HG03039 (cell line): Measurements from ENCODE around the gene RPS15A.
A peak's percentile ranks its signal among the peaks of the same experiment; 100 is the strongest.
"Not testable (repeated sequence)": the region's sequence is repeated elsewhere in the genome, so short reads cannot be mapped to it uniquely, and the experiment has no call there.

Source experiments
- ATAC-seq: cut with Tn5 transposase; IDR thresholded peaks from one replicate; pipeline ENCODE4 v1.9.1; 2021; ENCODE audit warnings: mild to moderate bottlenecking, moderate library complexity; ENCODE audit not compliant: unreplicated experiment

The RPS15A gene

GRCh38 chr16:18759598-18760520 lies 30.3 kb downstream of the RPS15A start:
- peak; percentile 58 for ATAC-seq

DNA sequence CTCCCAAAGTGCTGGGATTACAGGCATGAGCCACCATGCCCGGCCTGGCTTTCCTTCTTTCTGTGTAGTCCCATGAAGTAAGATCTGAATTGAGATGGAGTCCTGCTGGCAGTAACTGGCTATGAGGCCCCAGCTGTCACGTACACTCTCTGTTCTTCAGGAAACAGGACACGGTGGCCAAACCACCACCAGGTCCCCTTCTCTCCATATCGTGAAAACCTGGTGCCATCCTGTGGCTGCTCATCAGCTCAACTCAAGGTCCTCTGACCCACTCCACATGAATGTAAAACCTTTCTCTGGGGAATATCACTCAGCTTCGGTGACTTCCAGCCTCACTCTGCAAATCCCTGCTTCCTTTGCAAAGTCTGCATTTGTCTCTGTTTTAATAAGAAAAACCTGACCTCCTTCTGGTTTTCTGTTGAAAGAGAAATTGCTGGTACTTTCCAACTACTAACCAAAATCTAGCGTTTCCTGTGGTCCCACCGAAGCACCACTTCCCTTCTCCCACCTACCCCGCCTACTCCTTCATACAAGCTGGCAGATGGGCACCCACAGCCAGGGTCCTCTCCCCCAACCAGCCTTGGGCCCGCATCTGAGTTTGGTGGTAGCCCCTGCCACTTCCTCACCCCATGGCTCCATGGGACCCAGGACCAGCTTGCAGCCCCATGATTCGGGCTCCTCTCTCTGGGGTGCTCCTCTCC lies 32.0 kb downstream of the RPS15A start:
- not testable (repeated sequence) for ATAC-seq

GRCh38 chr16:18756639-18757038 lies 33.5 kb downstream of the RPS15A start:
- ATAC-seq: not testable (repeated sequence)

DNA sequence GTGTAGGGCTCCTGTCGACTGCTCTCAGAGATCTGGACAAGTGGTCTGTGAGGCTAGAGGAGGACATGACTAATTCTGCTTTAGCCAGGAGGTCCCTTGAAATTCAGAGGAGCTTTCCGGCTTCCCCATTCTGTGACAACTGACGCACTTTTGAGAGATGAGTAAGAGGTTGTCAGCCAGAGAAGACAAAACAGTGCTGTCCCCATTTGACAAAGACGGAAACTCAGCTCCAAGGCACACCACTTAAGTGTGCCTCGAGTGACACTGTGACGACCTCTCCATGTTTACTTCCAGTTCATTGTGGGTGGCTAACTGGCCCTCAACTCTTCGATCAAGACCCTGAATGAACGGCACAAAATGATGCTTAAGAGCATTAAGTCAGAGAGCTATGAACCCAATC lies 47.3 kb downstream of the RPS15A start:
- not testable (repeated sequence) for ATAC-seq

DNA sequence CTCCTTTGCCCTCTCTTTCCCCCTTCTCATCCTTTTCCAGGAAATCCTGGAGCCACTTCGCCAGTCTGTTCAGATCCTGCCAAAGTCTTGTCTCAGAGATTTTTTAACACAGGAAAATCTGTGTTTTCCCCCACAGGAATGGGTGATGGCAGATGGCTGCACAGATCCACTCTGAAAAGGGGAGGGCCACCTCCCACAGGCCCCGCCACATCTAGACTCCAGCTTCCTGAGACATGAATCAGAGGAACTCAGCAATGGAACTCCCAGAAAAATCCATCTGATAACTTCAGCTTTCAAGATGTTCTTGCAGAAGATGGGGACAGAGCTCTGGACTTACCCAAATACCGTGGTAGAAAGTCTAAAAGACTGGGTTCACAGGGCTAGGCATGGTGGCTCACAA lies 50.1 kb downstream of the RPS15A start:
- not testable (repeated sequence) for ATAC-seq

DNA sequence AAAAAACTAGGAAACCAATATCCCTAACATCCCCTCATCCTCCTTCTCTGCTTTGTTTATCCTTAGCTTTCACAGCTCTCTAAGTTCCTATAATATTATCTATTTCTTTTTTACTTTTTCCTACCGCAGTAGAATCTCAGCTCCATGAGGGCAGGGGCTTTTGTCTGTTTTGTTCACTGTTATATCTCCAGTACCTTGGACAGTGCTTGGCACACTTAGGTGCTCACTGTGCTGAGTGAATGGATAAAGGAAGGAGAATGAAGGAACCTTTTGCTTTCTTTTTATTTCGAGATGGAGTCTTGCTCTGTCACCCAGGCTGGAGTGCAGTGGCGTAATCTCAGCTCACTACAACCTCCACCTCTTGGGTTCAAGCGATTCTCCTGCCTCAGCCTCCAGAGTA lies 51.4 kb downstream of the RPS15A start:
- ATAC-seq: not testable (repeated sequence)

DNA sequence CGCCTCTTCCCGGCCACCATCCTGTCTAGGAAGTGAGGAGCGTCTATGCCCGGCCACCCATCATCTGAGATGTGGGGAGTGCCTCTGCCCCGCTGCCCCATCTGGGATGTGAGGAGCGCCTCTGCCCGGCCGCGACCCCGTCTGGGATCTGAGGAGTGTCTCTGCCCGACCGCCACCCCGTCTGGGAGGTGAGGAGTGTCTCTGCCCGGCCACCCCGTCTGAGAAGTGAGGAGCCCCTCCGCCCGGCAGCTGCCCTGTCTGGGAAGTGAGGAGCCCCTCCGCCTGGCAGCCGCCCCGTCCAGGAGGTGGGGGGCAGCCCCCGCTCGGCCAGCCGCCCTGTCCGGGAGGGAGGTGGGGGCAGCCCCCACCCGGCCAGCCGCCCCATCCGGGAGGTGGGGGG lies 55.9 kb downstream of the RPS15A start:
- not testable (repeated sequence) for ATAC-seq
